Measurements from ENCODE around the gene ABCA2. TPM values are rescaled to one million over a fixed set of nuclear protein-coding genes. Genes with fewer than 3 reads are reported as not detected.

ABCA2 gene
- total and polyA plus RNA-seq, 2 experiments from 2014 or later: 7.0 to 16.0 TPM

DNA sequence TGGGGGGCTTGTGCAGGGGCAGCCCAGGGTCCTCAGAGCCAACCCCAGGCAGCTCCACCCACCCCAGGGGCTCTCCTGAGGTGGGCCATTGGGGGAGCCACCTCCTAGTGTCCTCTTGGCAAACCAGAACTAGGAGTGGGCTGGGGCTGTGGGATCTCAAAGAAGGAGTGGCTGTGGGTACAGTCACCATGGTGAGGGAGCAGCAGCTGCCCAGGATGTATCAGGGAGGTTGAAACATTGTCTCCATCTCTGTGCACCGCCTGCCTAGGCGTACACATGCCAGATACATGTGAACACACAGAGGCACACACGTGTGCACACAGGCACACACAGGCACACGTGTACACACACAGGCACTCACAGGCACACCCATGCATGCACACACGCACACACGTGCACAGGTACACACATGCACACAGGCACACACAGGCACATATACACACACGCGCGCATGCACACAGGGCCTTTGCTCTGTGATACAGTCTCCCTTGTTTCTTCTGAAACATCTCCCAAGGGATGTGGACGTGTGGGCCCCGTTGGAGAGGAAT is 65.3 kb downstream of the ABCA2 start (continued):
- TF ChIP-seq, protein P1, sequence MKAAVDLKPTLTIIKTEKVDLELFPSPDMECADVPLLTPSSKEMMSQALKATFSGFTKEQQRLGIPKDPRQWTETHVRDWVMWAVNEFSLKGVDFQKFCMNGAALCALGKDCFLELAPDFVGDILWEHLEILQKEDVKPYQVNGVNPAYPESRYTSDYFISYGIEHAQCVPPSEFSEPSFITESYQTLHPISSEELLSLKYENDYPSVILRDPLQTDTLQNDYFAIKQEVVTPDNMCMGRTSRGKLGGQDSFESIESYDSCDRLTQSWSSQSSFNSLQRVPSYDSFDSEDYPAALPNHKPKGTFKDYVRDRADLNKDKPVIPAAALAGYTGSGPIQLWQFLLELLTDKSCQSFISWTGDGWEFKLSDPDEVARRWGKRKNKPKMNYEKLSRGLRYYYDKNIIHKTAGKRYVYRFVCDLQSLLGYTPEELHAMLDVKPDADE (IDR thresholded peaks at IDR 0.05): no peak
- no peak for TF ChIP-seq JUNB (IDR thresholded peaks at IDR 0.05; ENCODE audit: unreplicated experiment)

DNA sequence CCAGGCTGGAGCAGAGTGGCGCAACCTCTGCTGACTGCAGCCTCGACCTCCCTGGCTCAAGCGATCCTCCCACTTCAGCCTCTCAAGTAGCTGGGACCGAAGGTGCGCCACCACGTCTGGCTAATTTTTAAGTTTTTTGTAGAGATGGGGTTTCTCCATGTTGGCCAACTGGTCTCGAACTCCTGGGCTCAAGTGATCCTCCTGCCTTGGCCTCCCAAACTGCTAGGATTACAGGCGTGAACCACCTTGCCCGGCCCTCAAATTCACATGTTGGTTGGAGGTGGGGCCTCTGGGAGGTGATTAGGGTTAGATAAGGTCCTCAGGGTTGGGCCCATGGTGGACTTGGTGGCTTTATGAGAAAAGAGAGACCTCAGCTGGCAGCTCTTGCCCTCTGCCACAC is 65.9 kb downstream of the ABCA2 start:
- Histone ChIP-seq H3K27me3 (ENCODE audit: insufficient read depth) (no peaks in the 10 kb centered on the region), H3K4me1 (ENCODE audit: insufficient read depth) (peaks cover 9% of the 10 kb centered on the region), H3K27ac (ENCODE audit: low read depth) (no peak overlapping the region), H3K4me2 (no peak overlapping the region), H3K36me3 (ENCODE audit: insufficient read depth) (no peaks in the 10 kb centered on the region), H3K9me2 (ENCODE audit: insufficient read depth) (no peaks in the 10 kb centered on the region), H3F3A (replicated peaks; ENCODE audit: low read depth) (no peaks in the 10 kb centered on the region), H3K4me3 (no peak overlapping the region), H3K79me2 (replicated peaks; ENCODE audit: insufficient read depth) (no peaks in the 10 kb centered on the region), H4K20me1 (replicated peaks; ENCODE audit: insufficient read depth) (no peaks in the 10 kb centered on the region), H2AFZ (no peak overlapping the region)
- Mint-ChIP-seq H3K36me3 (ENCODE audit: low read depth) (no peaks in the 10 kb centered on the region), H3K27me3 (ENCODE audit: insufficient read depth, low read depth, poor library complexity) (peaks cover 7% of the 10 kb centered on the region), H3K9me3 (no peaks in the 10 kb centered on the region; the same call in 2 of the 3 replicates), H3K4me1 (peaks cover 9% of the 10 kb centered on the region), H3K4me3 (no peak overlapping the region), H3K27ac (no peak overlapping the region)
- ATAC-seq (no peak), DNase-seq (ENCODE audit: low spot score) (no peak)
- TF ChIP-seq, protein P2, sequence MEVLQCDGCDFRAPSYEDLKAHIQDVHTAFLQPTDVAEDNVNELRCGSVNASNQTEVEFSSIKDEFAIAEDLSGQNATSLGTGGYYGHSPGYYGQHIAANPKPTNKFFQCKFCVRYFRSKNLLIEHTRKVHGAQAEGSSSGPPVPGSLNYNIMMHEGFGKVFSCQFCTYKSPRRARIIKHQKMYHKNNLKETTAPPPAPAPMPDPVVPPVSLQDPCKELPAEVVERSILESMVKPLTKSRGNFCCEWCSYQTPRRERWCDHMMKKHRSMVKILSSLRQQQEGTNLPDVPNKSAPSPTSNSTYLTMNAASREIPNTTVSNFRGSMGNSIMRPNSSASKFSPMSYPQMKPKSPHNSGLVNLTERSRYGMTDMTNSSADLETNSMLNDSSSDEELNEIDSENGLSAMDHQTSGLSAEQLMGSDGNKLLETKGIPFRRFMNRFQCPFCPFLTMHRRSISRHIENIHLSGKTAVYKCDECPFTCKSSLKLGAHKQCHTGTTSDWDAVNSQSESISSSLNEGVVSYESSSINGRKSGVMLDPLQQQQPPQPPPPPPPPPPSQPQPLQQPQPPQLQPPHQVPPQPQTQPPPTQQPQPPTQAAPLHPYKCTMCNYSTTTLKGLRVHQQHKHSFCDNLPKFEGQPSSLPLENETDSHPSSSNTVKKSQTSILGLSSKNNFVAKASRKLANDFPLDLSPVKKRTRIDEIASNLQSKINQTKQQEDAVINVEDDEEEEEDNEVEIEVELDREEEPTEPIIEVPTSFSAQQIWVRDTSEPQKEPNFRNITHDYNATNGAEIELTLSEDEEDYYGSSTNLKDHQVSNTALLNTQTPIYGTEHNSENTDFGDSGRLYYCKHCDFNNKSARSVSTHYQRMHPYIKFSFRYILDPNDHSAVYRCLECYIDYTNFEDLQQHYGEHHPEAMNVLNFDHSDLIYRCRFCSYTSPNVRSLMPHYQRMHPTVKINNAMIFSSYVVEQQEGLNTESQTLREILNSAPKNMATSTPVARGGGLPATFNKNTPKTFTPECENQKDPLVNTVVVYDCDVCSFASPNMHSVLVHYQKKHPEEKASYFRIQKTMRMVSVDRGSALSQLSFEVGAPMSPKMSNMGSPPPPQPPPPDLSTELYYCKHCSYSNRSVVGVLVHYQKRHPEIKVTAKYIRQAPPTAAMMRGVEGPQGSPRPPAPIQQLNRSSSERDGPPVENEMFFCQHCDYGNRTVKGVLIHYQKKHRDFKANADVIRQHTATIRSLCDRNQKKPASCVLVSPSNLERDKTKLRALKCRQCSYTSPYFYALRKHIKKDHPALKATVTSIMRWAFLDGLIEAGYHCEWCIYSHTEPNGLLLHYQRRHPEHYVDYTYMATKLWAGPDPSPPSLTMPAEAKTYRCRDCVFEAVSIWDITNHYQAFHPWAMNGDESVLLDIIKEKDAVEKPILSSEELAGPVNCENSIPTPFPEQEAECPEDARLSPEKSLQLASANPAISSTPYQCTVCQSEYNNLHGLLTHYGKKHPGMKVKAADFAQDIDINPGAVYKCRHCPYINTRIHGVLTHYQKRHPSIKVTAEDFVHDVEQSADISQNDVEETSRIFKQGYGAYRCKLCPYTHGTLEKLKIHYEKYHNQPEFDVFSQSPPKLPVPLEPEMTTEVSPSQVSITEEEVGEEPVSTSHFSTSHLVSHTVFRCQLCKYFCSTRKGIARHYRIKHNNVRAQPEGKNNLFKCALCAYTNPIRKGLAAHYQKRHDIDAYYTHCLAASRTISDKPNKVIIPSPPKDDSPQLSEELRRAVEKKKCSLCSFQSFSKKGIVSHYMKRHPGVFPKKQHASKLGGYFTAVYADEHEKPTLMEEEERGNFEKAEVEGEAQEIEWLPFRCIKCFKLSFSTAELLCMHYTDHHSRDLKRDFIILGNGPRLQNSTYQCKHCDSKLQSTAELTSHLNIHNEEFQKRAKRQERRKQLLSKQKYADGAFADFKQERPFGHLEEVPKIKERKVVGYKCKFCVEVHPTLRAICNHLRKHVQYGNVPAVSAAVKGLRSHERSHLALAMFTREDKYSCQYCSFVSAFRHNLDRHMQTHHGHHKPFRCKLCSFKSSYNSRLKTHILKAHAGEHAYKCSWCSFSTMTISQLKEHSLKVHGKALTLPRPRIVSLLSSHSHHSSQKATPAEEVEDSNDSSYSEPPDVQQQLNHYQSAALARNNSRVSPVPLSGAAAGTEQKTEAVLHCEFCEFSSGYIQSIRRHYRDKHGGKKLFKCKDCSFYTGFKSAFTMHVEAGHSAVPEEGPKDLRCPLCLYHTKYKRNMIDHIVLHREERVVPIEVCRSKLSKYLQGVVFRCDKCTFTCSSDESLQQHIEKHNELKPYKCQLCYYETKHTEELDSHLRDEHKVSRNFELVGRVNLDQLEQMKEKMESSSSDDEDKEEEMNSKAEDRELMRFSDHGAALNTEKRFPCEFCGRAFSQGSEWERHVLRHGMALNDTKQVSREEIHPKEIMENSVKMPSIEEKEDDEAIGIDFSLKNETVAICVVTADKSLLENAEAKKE (CRISPR knock-in tag; IDR thresholded peaks at IDR 0.05): no peak
- TF ChIP-seq ZNF114 (CRISPR knock-in tag; IDR thresholded peaks at IDR 0.05): no peak
- TF ChIP-seq POLR2AphosphoS5 (IDR thresholded peaks at IDR 0.05; ENCODE audit: low read depth): no peak
- no peak for TF ChIP-seq NANOG (IDR thresholded peaks at IDR 0.05; ENCODE audit: borderline replicate concordance)
- TF ChIP-seq, protein P3, sequence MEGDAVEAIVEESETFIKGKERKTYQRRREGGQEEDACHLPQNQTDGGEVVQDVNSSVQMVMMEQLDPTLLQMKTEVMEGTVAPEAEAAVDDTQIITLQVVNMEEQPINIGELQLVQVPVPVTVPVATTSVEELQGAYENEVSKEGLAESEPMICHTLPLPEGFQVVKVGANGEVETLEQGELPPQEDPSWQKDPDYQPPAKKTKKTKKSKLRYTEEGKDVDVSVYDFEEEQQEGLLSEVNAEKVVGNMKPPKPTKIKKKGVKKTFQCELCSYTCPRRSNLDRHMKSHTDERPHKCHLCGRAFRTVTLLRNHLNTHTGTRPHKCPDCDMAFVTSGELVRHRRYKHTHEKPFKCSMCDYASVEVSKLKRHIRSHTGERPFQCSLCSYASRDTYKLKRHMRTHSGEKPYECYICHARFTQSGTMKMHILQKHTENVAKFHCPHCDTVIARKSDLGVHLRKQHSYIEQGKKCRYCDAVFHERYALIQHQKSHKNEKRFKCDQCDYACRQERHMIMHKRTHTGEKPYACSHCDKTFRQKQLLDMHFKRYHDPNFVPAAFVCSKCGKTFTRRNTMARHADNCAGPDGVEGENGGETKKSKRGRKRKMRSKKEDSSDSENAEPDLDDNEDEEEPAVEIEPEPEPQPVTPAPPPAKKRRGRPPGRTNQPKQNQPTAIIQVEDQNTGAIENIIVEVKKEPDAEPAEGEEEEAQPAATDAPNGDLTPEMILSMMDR (conservative IDR thresholded peaks at IDR 0.05; ENCODE audit: low read depth in 2 of 2): no peak
- no peak for TF ChIP-seq EZH2 (IDR thresholded peaks at IDR 0.05; ENCODE audit: low read depth, unreplicated experiment)
- TF ChIP-seq STAT1 (IDR thresholded peaks at IDR 0.05; ENCODE audit: unreplicated experiment): no peak
- TF ChIP-seq ZNF331 (CRISPR knock-in tag; IDR thresholded peaks at IDR 0.05; ENCODE audit: low read depth): no peak
- no peak for TF ChIP-seq JUNB (IDR thresholded peaks at IDR 0.05; ENCODE audit: unreplicated experiment)
- TF ChIP-seq CREB1 (CRISPR knock-in tag; IDR thresholded peaks at IDR 0.05; ENCODE audit: low read depth): no peak
- TF ChIP-seq, protein P4, sequence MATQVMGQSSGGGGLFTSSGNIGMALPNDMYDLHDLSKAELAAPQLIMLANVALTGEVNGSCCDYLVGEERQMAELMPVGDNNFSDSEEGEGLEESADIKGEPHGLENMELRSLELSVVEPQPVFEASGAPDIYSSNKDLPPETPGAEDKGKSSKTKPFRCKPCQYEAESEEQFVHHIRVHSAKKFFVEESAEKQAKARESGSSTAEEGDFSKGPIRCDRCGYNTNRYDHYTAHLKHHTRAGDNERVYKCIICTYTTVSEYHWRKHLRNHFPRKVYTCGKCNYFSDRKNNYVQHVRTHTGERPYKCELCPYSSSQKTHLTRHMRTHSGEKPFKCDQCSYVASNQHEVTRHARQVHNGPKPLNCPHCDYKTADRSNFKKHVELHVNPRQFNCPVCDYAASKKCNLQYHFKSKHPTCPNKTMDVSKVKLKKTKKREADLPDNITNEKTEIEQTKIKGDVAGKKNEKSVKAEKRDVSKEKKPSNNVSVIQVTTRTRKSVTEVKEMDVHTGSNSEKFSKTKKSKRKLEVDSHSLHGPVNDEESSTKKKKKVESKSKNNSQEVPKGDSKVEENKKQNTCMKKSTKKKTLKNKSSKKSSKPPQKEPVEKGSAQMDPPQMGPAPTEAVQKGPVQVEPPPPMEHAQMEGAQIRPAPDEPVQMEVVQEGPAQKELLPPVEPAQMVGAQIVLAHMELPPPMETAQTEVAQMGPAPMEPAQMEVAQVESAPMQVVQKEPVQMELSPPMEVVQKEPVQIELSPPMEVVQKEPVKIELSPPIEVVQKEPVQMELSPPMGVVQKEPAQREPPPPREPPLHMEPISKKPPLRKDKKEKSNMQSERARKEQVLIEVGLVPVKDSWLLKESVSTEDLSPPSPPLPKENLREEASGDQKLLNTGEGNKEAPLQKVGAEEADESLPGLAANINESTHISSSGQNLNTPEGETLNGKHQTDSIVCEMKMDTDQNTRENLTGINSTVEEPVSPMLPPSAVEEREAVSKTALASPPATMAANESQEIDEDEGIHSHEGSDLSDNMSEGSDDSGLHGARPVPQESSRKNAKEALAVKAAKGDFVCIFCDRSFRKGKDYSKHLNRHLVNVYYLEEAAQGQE (IDR thresholded peaks at IDR 0.05; ENCODE audit: unreplicated experiment): no peak
- no peak for TF ChIP-seq EZH2phosphoT487 (IDR thresholded peaks at IDR 0.05; ENCODE audit: unreplicated experiment)
